Endodermal cell (in vitro differentiated cells): ENCODE data around the gene LDAH. TPM values are rescaled to one million over a fixed set of nuclear protein-coding genes. Genes with fewer than 3 reads are reported as not detected.

Source experiments
- DNase-seq: peaks from one replicate; pipeline ENCODE4 v3.0.0-alpha.2; 2017
- H3K27ac ChIP-seq: 2 replicates; pipeline ENCODE4 v1.5.1; 2013; ENCODE audit warnings: mild to moderate bottlenecking, low read depth, low read length, moderate library complexity
- H3K27me3 ChIP-seq: 2 replicates; pipeline ENCODE4 v1.6.1; 2013; ENCODE audit warnings: mild to moderate bottlenecking, low read length, moderate library complexity; ENCODE audit not compliant: insufficient read depth, control insufficient read depth, poor library complexity, severe bottlenecking
- H3K36me3 ChIP-seq: 2 replicates; pipeline ENCODE4 v1.7.0; 2013; ENCODE audit warnings: mild to moderate bottlenecking, low read length, moderate library complexity; ENCODE audit not compliant: control insufficient read depth, insufficient read depth
- H3K4me1 ChIP-seq: one replicate; pipeline ENCODE4 v1.7.0; 2013; ENCODE audit warnings: low read length; ENCODE audit not compliant: control insufficient read depth, insufficient read depth
- H3K4me3 ChIP-seq: 2 replicates; pipeline ENCODE4 v1.5.1; 2013; ENCODE audit warnings: mild to moderate bottlenecking, low read length, moderate library complexity
- H3K9ac ChIP-seq: 2 replicates; pipeline ENCODE4 v1.6.1; 2013; ENCODE audit warnings: mild to moderate bottlenecking, low read length, moderate library complexity; ENCODE audit not compliant: poor library complexity, severe bottlenecking; ENCODE audit errors: extremely low read depth
- H3K9me3 ChIP-seq: 2 replicates; pipeline ENCODE4 v1.6.1; 2013; ENCODE audit warnings: mild to moderate bottlenecking, low read length, moderate library complexity; ENCODE audit not compliant: control insufficient read depth
- H3K27ac Mint-ChIP-seq: 2 replicates; pipeline ENCODE4 v1.8.0; 2020; ENCODE audit warnings: mixed read lengths
- H3K27me3 Mint-ChIP-seq: 2 replicates; pipeline ENCODE4 v1.8.0; 2021; ENCODE audit warnings: mild to moderate bottlenecking, mixed read lengths; ENCODE audit not compliant: insufficient read depth
- H3K36me3 Mint-ChIP-seq: 2 replicates; pipeline ENCODE4 v1.8.0; 2020; ENCODE audit warnings: low read depth, mixed read lengths
- H3K4me1 Mint-ChIP-seq: 2 replicates; pipeline ENCODE4 v1.8.0; 2020; ENCODE audit warnings: mixed read lengths
- H3K4me3 Mint-ChIP-seq: 2 replicates; pipeline ENCODE4 v1.8.0; 2020; ENCODE audit warnings: mild to moderate bottlenecking, moderate library complexity, mixed read lengths
- H3K9me3 Mint-ChIP-seq: 2 replicates; pipeline ENCODE4 v1.8.0; 2020; ENCODE audit warnings: mild to moderate bottlenecking, mixed read lengths
- WGBS, 2 experiments: methylation state at CpG; one replicate each; pipeline versions ENCODE4 v1.1.5 to v1.1.7; 2013; ENCODE audit warnings: missing lambda C conversion rate in 2 of 2, mixed read lengths in 1 of 2; ENCODE audit not compliant: insufficient coverage in 1 of 2, insufficient read length in 1 of 2; 5-methylcytosine and 5-hydroxymethylcytosine counted together
- total RNA-seq, 2 donors: library from RNA; stranded (reverse); fragmentation: NEBNext Ultra II Directional in 1 of 2; extraction: Animal tissue kit (Norgen Biotek cat#: 25700) in 1 of 2; gene quantifications; 2 replicates in 1 of 2; 3 replicates in 1 of 2; pipeline ENCODE4 v1.2.1, GENCODE V29; 2021
- TF ChIP-seq, protein P1 (sequence below): fragments of 200-600 bp; sonication (generic); conservative IDR thresholded peaks from 2 replicates; pipeline ENCODE4 v1.5.0; 2021; ENCODE audit warnings: antibody characterized with exemption, mild to moderate bottlenecking

LDAH gene
- total RNA-seq, 2 donors from 2014 or later = 28.7 to 42.2 TPM

DNA sequence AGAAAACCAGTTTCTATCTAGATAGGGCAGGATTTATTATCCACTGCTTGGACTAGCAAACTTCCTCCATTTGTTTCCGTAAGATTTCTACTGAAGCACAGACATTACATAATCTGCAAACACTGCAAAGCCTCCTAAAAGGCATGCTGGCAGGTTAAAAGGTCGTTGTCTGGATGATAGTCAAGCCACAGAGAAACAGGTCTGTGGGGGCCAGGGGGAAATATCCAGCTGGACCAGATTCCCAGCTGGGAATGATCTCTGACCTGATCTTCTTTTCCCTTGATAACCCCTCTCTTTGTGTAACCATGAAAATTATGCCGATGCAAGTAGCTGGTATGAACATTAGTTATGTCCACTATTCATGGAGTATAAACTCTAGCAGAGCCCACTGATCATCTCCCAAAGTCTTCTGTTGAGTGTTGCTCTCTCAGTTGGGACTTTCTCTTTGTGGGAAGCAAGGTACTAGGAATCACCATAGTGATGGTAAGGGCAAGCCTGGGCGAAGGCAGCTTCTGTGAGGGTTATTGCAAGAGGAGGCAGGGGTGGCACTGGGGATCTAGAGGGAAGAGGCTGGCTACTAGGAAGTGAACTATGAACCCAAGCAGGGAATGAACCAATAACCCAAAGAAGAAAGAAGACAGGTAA, 94.7 kb downstream of the LDAH start:
- TF ChIP-seq, protein P1, sequence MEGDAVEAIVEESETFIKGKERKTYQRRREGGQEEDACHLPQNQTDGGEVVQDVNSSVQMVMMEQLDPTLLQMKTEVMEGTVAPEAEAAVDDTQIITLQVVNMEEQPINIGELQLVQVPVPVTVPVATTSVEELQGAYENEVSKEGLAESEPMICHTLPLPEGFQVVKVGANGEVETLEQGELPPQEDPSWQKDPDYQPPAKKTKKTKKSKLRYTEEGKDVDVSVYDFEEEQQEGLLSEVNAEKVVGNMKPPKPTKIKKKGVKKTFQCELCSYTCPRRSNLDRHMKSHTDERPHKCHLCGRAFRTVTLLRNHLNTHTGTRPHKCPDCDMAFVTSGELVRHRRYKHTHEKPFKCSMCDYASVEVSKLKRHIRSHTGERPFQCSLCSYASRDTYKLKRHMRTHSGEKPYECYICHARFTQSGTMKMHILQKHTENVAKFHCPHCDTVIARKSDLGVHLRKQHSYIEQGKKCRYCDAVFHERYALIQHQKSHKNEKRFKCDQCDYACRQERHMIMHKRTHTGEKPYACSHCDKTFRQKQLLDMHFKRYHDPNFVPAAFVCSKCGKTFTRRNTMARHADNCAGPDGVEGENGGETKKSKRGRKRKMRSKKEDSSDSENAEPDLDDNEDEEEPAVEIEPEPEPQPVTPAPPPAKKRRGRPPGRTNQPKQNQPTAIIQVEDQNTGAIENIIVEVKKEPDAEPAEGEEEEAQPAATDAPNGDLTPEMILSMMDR = no peak
- Mint-ChIP-seq H3K27me3 (no peaks in the 10 kb centered on the region), H3K36me3 (peaks cover 11% of the 10 kb centered on the region)

DNA sequence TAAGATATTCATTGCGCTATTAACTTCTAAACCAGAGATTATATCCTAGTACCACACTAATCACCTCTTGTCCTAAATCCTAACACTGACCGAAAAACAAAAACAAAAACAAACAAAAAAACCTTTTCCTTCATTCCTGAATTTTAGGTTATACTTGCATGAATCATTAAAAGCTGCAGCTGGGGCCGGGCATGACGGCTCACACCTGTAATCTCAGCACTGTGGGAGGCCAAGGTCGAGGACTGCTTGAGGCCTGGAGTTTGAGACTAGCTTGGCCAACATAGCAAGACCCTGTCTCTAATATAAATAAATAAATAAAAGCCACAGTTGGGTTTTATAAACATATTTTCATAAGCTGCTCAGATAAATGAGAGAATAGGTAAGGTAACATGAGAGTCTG, 96.0 kb downstream of the LDAH start:
- no peaks in the 10 kb centered on the region for H3K9me3 Mint-ChIP-seq
- no peak overlapping the region for H3K9ac ChIP-seq
- WGBS, 2 experiments = 88 to 95% methylated on average over 3 to 5 of the region's 5 CpGs
- no peaks in the 10 kb centered on the region for H3K27me3 ChIP-seq
- H3K9me3 ChIP-seq = no peaks in the 10 kb centered on the region
- H3K27ac Mint-ChIP-seq = no peak overlapping the region
- peaks cover 15% of the 10 kb centered on the region for H3K36me3 Mint-ChIP-seq
- H3K4me3 ChIP-seq = no peak overlapping the region
- no peaks in the 10 kb centered on the region for H3K4me1 Mint-ChIP-seq
- no peaks in the 10 kb centered on the region for H3K27me3 Mint-ChIP-seq
- no peak overlapping the region for H3K4me3 Mint-ChIP-seq
- DNase-seq = no peak
- H3K36me3 ChIP-seq = no peaks in the 10 kb centered on the region
- TF ChIP-seq, protein P1 = no peak
- no peaks in the 10 kb centered on the region for H3K4me1 ChIP-seq
- no peak overlapping the region for H3K27ac ChIP-seq

More for the DNA sequence above, 94.7 kb downstream of the LDAH start:
- Mint-ChIP-seq H3K4me1 (no peaks in the 10 kb centered on the region), H3K27ac (peak overlapping the region; percentile 4), H3K4me3 (no peak overlapping the region), H3K9me3 (no peaks in the 10 kb centered on the region)
- Histone ChIP-seq H3K9ac (no peak overlapping the region), H3K4me1 (no peaks in the 10 kb centered on the region), H3K36me3 (no peaks in the 10 kb centered on the region), H3K27me3 (no peaks in the 10 kb centered on the region), H3K27ac (peak overlapping the region; percentile 50), H3K4me3 (no peak overlapping the region), H3K9me3 (no peaks in the 10 kb centered on the region)
- DNase-seq = no peak
- WGBS, 2 experiments = 91% methylated on average over 4 of the region's 4 CpGs; no CpG with 5 or more reads in 1 of the 2 experiments

DNA sequence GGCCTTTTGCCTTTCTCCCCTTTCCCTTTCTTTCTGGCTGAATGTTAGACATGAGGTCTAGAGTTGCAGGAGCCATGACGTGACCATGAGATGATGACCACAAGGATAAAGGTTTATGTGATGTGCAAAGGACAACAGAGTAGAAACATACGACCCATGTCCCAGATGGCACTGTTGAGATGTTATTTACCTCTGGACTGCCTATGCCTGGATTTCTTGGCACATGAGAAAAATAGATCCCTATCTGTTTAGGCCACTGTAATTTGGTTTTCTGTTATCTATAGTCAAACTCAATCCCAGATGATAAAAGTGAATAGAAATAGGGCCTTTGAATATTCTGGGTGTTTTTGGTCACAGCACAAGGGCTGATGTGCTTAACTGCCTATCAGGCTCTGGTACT, 97.1 kb downstream of the LDAH start:
- Mint-ChIP-seq H3K9me3 (no peaks in the 10 kb centered on the region), H3K27ac (no peak overlapping the region), H3K36me3 (peaks cover 15% of the 10 kb centered on the region)

More for the DNA sequence above, 97.1 kb downstream of the LDAH start:
- no peak overlapping the region for H3K27ac ChIP-seq
- TF ChIP-seq, protein P1 = no peak
- Mint-ChIP-seq H3K4me3 (no peak overlapping the region), H3K4me1 (no peaks in the 10 kb centered on the region), H3K27me3 (no peaks in the 10 kb centered on the region)
- H3K4me1 ChIP-seq = no peaks in the 10 kb centered on the region
- no peaks in the 10 kb centered on the region for H3K27me3 ChIP-seq
- H3K4me3 ChIP-seq = no peak overlapping the region
- no peaks in the 10 kb centered on the region for H3K36me3 ChIP-seq
- H3K9ac ChIP-seq = no peak overlapping the region
- 88 to 94% methylated on average over 2 of the region's 2 CpGs for WGBS, 2 experiments
- no peaks in the 10 kb centered on the region for H3K9me3 ChIP-seq
- no peak for DNase-seq
